Activated T-cell treated with anti-CD3 and anti-CD28 coated beads, Interleukin-2, amount 50 U/mL, for 72 hours (primary cell): ENCODE measurements around the gene B4GALT2. TPM values are rescaled to one million over a fixed set of nuclear protein-coding genes. Genes with fewer than 3 reads are reported as not detected.

Source experiments
- ATAC-seq, 2 donors: fragments of 150-1000 bp; cut with Tn5 transposase; replicated peaks in 1 of 2; 2 replicates each; pipeline ENCODE4 v1.10.0; 2021; ENCODE audit warnings: moderate library complexity in 2 of 2, mild to moderate bottlenecking in 1 of 2
- DNase-seq, 2 donors: peaks; one replicate each; pipeline ENCODE4 v3.0.0; 2021 to 2022; ENCODE audit warnings: mixed read lengths in 1 of 2
- H3K27ac Mint-ChIP-seq: one replicate; pipeline ENCODE4 v1.8.0; 2022; ENCODE audit warnings: mild to moderate bottlenecking, moderate library complexity, mixed read lengths
- H3K27me3 Mint-ChIP-seq: one replicate; pipeline ENCODE4 v1.8.0; 2022; ENCODE audit warnings: low read depth, mixed read lengths
- H3K36me3 Mint-ChIP-seq, 2 donors: one replicate each; pipeline ENCODE4 v1.8.0; 2022; ENCODE audit warnings: mixed read lengths in 2 of 2, mild to moderate bottlenecking in 1 of 2; ENCODE audit not compliant: insufficient read depth in 2 of 2
- H3K4me1 Mint-ChIP-seq: one replicate; pipeline ENCODE4 v1.8.0; 2022; ENCODE audit warnings: low read depth, mixed read lengths
- H3K4me3 Mint-ChIP-seq, 2 donors: one replicate each; pipeline ENCODE4 v1.8.0; 2022; ENCODE audit warnings: mild to moderate bottlenecking in 2 of 2, mixed read lengths in 2 of 2, moderate library complexity in 2 of 2
- H3K9me3 Mint-ChIP-seq, 2 donors: one replicate each; pipeline ENCODE4 v1.8.0; 2022; ENCODE audit warnings: mixed read lengths in 2 of 2
- total RNA-seq, 2 donors: library from RNA; stranded (reverse); gene quantifications; one replicate each; pipeline ENCODE4 v1.2.3, GENCODE V29; 2022

Gene B4GALT2
- total RNA-seq, 2 donors from 2014 or later: 19.5 to 20.4 TPM

DNA sequence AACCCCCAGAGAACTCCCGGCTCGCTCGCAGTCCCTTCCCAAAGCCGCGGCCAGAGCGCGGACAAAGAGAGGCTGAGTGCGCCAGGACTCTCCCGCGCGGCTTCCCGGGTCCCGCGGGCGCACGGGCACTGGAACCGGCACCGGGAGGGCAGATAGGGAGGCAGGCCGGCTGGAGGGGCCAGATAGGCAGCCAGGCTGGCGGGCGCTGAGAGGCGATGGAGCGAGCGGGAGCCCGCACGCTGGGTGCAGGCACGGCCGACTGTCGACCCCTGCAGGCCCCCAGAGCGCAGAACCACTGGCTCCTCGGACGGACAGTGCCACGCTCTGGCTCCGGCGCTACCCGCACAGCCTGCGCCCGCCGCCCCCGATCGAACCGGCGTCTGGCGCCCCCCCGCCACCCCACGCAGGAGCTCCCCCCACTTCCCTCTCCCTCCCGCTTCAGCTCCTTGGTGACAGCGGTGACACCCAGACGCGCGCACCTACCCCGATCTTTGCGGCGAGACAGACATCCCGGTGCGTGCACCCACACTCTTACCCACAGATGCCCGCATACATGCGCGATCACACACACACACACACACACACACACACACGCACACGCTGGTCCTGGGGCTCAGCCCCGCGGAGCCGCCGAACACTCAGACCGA, 51.7 kb downstream of the B4GALT2 start:
- H3K4me3 Mint-ChIP-seq: peak overlapping the region; percentile 90 to 91
- H3K4me1 Mint-ChIP-seq: peaks cover 38% of the 10 kb centered on the region
- DNase-seq (peak; percentile 57 to 67), ATAC-seq (peak; percentile 47 to 50)
- H3K27ac Mint-ChIP-seq: peak overlapping the region; percentile 86
- H3K27me3 Mint-ChIP-seq: no peaks in the 10 kb centered on the region
- no peaks in the 10 kb centered on the region for H3K9me3 Mint-ChIP-seq
- peaks cover 5 to 6% of the 10 kb centered on the region in 2 donors for H3K36me3 Mint-ChIP-seq

- peak within 1 kb of the TSS; percentile 86 for H3K27ac Mint-ChIP-seq
- ATAC-seq (peak; percentile 22 to 23), DNase-seq (peak; percentile 56 to 62)
- peaks cover 41% of the 10 kb centered on the region for H3K4me1 Mint-ChIP-seq
- peaks cover 5 to 6% of the 10 kb centered on the region in 2 donors for H3K36me3 Mint-ChIP-seq
- H3K9me3 Mint-ChIP-seq: no peaks in the 10 kb centered on the region
- H3K4me3 Mint-ChIP-seq: peak within 1 kb of the TSS; percentile 90 to 91
- H3K27me3 Mint-ChIP-seq: no peaks in the 10 kb centered on the region
These were observed 52.5 kb downstream of the B4GALT2 start, which contains the start of gene SLC6A9 for GRCh38 chr1:44031252-44032169. Gene SLC6A9 (minus strand): TSS chr1:44031462. CDS start chr1:44024277, 7,185 bp downstream.

DNA sequence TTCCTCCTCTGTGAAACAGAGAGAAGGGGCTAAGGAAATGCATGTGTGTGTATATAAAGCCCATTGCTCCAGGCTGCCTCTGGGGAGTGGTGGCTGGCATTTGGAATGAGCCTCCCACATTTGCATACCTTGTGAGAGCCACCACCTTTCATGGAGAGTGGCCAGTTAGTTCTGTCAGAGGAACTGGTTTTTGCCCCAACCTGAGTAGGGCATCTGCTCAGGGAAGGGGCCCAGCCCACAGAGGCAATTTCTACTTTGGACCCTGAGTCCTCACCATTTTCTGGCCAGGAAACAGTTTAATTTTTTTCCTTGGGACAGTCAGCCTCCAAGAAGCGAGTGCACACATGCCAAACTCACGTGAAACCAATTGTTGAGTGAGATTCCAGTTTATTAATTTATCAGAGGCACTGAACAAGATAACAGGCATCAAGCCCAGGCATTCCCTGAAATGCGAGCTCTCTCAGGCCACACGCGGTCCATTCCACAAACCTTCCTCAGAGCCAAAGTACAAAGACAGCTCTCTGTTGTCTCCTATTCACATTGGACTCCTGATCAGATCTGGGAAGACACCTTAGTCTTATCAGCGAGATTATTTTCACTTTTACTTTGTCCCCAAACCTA, 53.3 kb downstream of the B4GALT2 start:
- ATAC-seq (no peak), DNase-seq (no peak)
- H3K4me3 Mint-ChIP-seq: peak overlapping the region; percentile 90 to 91
- H3K27ac Mint-ChIP-seq: no peak overlapping the region
- H3K9me3 Mint-ChIP-seq: no peaks in the 10 kb centered on the region
- H3K36me3 Mint-ChIP-seq: peaks cover 5 to 6% of the 10 kb centered on the region in 2 donors
- H3K4me1 Mint-ChIP-seq: peaks cover 45% of the 10 kb centered on the region
- no peaks in the 10 kb centered on the region for H3K27me3 Mint-ChIP-seq

DNA sequence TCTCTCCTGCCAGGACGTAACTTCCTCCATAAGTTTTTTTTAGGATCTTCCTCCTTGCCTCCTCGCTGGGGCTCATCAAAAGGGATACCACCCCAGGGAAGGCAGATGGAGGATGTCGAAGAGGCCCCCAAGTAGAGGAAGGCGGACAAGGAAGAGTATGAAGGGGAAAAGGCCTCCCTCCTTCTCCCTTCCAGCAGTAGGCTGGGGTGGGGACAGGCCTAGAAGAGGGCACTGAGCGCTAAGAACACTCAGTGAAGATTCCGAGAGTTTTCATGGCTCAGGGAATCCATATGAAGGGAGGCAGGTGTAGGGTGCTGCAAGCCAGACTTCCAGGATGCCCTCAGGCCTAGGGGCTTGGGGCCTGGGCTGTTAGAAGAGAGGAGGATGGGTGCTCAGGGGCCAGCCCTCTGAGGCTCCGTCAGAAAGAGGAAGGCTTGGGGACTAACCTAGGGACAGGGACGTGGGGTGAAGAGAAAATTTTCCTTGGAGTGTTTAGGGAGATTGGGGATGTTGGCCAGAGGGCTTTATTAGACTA, 54.1 kb downstream of the B4GALT2 start:
- Mint-ChIP-seq H3K27me3 (no peaks in the 10 kb centered on the region), H3K9me3 (no peaks in the 10 kb centered on the region), H3K4me3 (no peak overlapping the region), H3K36me3 (peaks cover 5% of the 10 kb centered on the region in 2 donors), H3K4me1 (peaks cover 43% of the 10 kb centered on the region), H3K27ac (no peak overlapping the region)
- ATAC-seq (no peak), DNase-seq (no peak)

GRCh38 chr1:44033756-44034155, 54.7 kb downstream of the B4GALT2 start:
- H3K9me3 Mint-ChIP-seq: no peaks in the 10 kb centered on the region

GRCh38 chr1:44034423-44034822, 55.4 kb downstream of the B4GALT2 start:
- H3K36me3 Mint-ChIP-seq: peaks cover 0 to 5% of the 10 kb centered on the region in 2 donors
- no peak for ATAC-seq
- no peak overlapping the region for H3K4me3 Mint-ChIP-seq
- peaks cover 30% of the 10 kb centered on the region for H3K4me1 Mint-ChIP-seq
- H3K27ac Mint-ChIP-seq: no peak overlapping the region
- DNase-seq: no peak
- H3K27me3 Mint-ChIP-seq: no peaks in the 10 kb centered on the region
- H3K9me3 Mint-ChIP-seq: no peaks in the 10 kb centered on the region

More at GRCh38 chr1:44033756-44034155, 54.7 kb downstream of the B4GALT2 start:
- Mint-ChIP-seq H3K4me3 (no peak overlapping the region), H3K27ac (no peak overlapping the region), H3K4me1 (peaks cover 36% of the 10 kb centered on the region), H3K27me3 (no peaks in the 10 kb centered on the region), H3K36me3 (peaks cover under 1 to 5% of the 10 kb centered on the region in 2 donors)
- DNase-seq (no peak), ATAC-seq (no peak)

- no peak overlapping the region for H3K27ac Mint-ChIP-seq
- ATAC-seq: no peak
These were observed 56.1 kb downstream of the B4GALT2 start for GRCh38 chr1:44034976-44035716.

GRCh38 chr1:44035726-44036408, 56.9 kb downstream of the B4GALT2 start:
- no peak for ATAC-seq

More at GRCh38 chr1:44034976-44035716, 56.1 kb downstream of the B4GALT2 start:
- peaks cover 24% of the 10 kb centered on the region for H3K4me1 Mint-ChIP-seq
- H3K9me3 Mint-ChIP-seq: no peaks in the 10 kb centered on the region
- H3K4me3 Mint-ChIP-seq: no peak overlapping the region
- H3K27me3 Mint-ChIP-seq: peaks cover 5% of the 10 kb centered on the region
- DNase-seq: no peak
- H3K36me3 Mint-ChIP-seq: peaks cover 2 to 5% of the 10 kb centered on the region in 2 donors

GRCh38 chr1:44036409-44037139, 57.6 kb downstream of the B4GALT2 start:
- no peak overlapping the region for H3K4me3 Mint-ChIP-seq
- peaks cover 0 to 2% of the 10 kb centered on the region in 2 donors for H3K36me3 Mint-ChIP-seq
- H3K27me3 Mint-ChIP-seq: peaks cover 5% of the 10 kb centered on the region
- ATAC-seq (peak; percentile 65 to 78), DNase-seq (peak; percentile 65 to 72)
- peaks cover 22% of the 10 kb centered on the region for H3K4me1 Mint-ChIP-seq
- no peaks in the 10 kb centered on the region for H3K9me3 Mint-ChIP-seq
- H3K27ac Mint-ChIP-seq: no peak overlapping the region

More at GRCh38 chr1:44035726-44036408, 56.9 kb downstream of the B4GALT2 start:
- DNase-seq: no peak
- Mint-ChIP-seq H3K4me3 (no peak overlapping the region), H3K27me3 (peaks cover 5% of the 10 kb centered on the region), H3K27ac (no peak overlapping the region), H3K9me3 (no peaks in the 10 kb centered on the region), H3K4me1 (peaks cover 24% of the 10 kb centered on the region), H3K36me3 (peaks cover 2 to 5% of the 10 kb centered on the region in 2 donors)

- no peak overlapping the region for H3K4me3 Mint-ChIP-seq
- no peaks in the 10 kb centered on the region for H3K9me3 Mint-ChIP-seq
- DNase-seq (no peak), ATAC-seq (peak in 1 of 2 donors; percentile 2)
- no peak overlapping the region for H3K27ac Mint-ChIP-seq
- H3K36me3 Mint-ChIP-seq: peaks cover 0 to 2% of the 10 kb centered on the region in 2 donors
- peaks cover 16% of the 10 kb centered on the region for H3K4me1 Mint-ChIP-seq
- H3K27me3 Mint-ChIP-seq: peaks cover 5% of the 10 kb centered on the region
These were observed 58.1 kb downstream of the B4GALT2 start for GRCh38 chr1:44037154-44037553.

DNA sequence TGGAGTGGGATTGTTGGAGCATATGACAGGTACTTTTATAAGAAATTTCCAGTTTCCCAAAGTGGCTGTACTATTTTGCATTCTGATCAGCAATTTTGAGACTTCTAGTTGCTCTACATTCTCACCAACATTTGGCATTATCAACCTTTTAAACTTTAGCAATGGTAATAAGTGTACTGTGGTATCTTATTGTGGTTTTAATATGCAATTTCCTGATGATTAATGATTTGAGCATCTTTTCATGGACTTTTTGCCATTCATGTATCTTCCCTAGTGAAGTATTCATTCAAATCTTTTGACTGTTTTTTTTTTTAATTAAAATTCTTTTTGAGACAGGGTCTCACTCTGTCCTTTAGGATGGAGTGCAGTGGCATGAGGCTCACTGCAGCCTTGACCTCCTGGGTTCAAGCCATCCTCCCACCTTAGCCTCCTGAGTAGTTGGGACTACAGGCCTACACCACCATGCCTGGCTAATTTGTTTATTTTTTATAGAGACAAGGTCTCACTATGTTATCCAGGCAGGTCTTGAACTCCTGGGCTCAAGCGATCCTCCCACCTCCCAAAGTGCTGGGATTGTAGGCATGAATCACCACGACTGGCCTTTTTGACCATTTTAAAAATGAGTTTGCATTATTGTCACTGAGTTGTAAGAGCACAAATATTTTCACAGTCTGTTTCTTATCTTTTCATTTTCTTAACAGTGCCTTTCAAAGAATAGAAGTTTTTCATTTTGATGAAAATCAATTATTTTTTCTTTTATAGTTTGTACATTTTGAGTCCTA, 60.1 kb downstream of the B4GALT2 start:
- peaks cover 9% of the 10 kb centered on the region for H3K4me1 Mint-ChIP-seq
- DNase-seq (no peak), ATAC-seq (no peak)
- peaks cover 0 to 2% of the 10 kb centered on the region in 2 donors for H3K36me3 Mint-ChIP-seq
- no peaks in the 10 kb centered on the region for H3K9me3 Mint-ChIP-seq
- H3K27ac Mint-ChIP-seq: no peak overlapping the region
- no peak overlapping the region for H3K4me3 Mint-ChIP-seq
- H3K27me3 Mint-ChIP-seq: peaks cover 5% of the 10 kb centered on the region
